Measurements from ENCODE around the gene CFB. TPM values are rescaled to one million over a fixed set of nuclear protein-coding genes. Genes with fewer than 3 reads are reported as not detected.
A peak's percentile ranks its signal among the peaks of the same experiment; 100 is the strongest.

CFB gene
- total and polyA plus RNA-seq, 2 of the 4 experiments (the other 2 are of a cell fraction), result 1.8 to 6.1 TPM

GRCh38 chr6:31971279-31971992 lies 25.5 kb downstream of the CFB start:
- H3K23ac ChIP-seq (ENCODE audit: low read depth, low read length), result peak overlapping the region; percentile 80
- H2BK5ac ChIP-seq (ENCODE audit: low read depth, low read length, poor library complexity, severe bottlenecking), result peak overlapping the region; percentile 77
- H2BK120ac ChIP-seq (ENCODE audit: low read depth, low read length), result peak overlapping the region; percentile 79
- peak overlapping the region; percentile 98 to 99 for H4K8ac ChIP-seq (ENCODE audit: low read depth in 2 of 2, low read length in 2 of 2)
- POLR2A ChIA-PET (ENCODE audit: unreplicated experiment), result interaction anchor here (0.7 to 1.8 kb wide), 3 partner anchors 12 to 70 kb away, joined by 3 to 10 read pairs (median 3); partner anchors contain the start of genes NELFE, SKIC2 and ZBTB12
- peak overlapping the region; percentile 60 for H3K4me3 ChIP-seq (ENCODE audit: insufficient read depth, low read depth, low read length)
- H4K20me1 ChIP-seq (ENCODE audit: insufficient read depth, low read length), result no peaks in the 10 kb centered on the region
- in situ Hi-C loops (cut with MboI; ENCODE audit: low sequenced_read_pairs), result loop anchor here (10.0 kb wide), 2 partner anchors 143 to 203 kb away; partner anchors contain the start of genes AGPAT1 and RNF5
- dilution Hi-C loops (cut with HindIII; ENCODE audit: low sequenced_read_pairs, unreplicated experiment), result no loop called here
- peaks cover 39% of the 10 kb centered on the region for H3K36me3 ChIP-seq (ENCODE audit: control insufficient read depth, insufficient read depth, low read length)
- H2AK9ac ChIP-seq (replicated peaks; ENCODE audit: low read depth, low read length, poor library complexity), result peak overlapping the region; percentile 85
- peak overlapping the region; percentile 61 for H3K4me2 ChIP-seq (ENCODE audit: low read depth, low read length)
- no peaks in the 10 kb centered on the region for H3K27me3 ChIP-seq (ENCODE audit: control insufficient read depth, insufficient read depth, low read length)
- H3K79me1 ChIP-seq (ENCODE audit: low read depth in 1 of 2, low read length in 2 of 2), result peaks cover 19 to 52% of the 10 kb centered on the region in 2 experiments
- intact Hi-C loops (cut with micrococcal nuclease), result no loop called here
- CTCF ChIA-PET, result no interaction called here
- peak overlapping the region; percentile 4 for H3K18ac ChIP-seq (ENCODE audit: low read depth, low read length)
- peak overlapping the region; percentile 93 for H3K4ac ChIP-seq (ENCODE audit: low read depth, low read length)
- no peak for DNase-seq
- H4K5ac ChIP-seq (ENCODE audit: low read depth, low read length), result peak overlapping the region; percentile 67
- ATAC-seq (ENCODE audit: low read depth), result no peak; the same call in none of the 2 replicates
- H2BK20ac ChIP-seq (ENCODE audit: low read depth, low read length), result peak overlapping the region; percentile 3; the same call in 1 of the 2 replicates
- peak overlapping the region; percentile 93 for H3K27ac ChIP-seq (ENCODE audit: insufficient read depth, low read length)
- TF ChIP-seq RAD21 (IDR thresholded peaks at IDR 0.05; ENCODE audit: low read length) (no peak), SMC3 (IDR thresholded peaks at IDR 0.05; ENCODE audit: low read depth, low read length) (no peak), MAZ (IDR thresholded peaks at IDR 0.05; ENCODE audit: borderline replicate concordance, low read depth, low read length) (no peak), POLR2A (IDR thresholded peaks at IDR 0.05; ENCODE audit: low read depth, low read length) (peak; percentile 59; the same call in 1 of the 2 replicates), RCOR1 (IDR thresholded peaks at IDR 0.05; ENCODE audit: insufficient replicate concordance, low read length) (peak; percentile 55)
- peak overlapping the region; percentile 98 for H2AFZ ChIP-seq (replicated peaks; ENCODE audit: low read length, poor library complexity)
- H3K9me1 ChIP-seq (ENCODE audit: insufficient read depth, low read length), result peaks cover 6% of the 10 kb centered on the region; the same call in 1 of the 2 replicates
- H3K4me1 ChIP-seq (ENCODE audit: control insufficient read depth, insufficient read depth, low read length), result peaks cover 11% of the 10 kb centered on the region
- H3K14ac ChIP-seq (replicated peaks; ENCODE audit: low read depth, low read length), result peak overlapping the region; percentile 74
- 54% methylated on average over 12 of the region's 29 CpGs; no CpG with 5 or more reads in 1 of the 2 experiments for WGBS, 2 experiments (ENCODE audit: extremely low coverage in 2 of 2, insufficient read length in 1 of 2)
- H2BK15ac ChIP-seq (ENCODE audit: low read depth, low read length), result peak overlapping the region; percentile 13; the same call in 2 of the 3 replicates
- peak overlapping the region; percentile 90 for H3K9ac ChIP-seq (ENCODE audit: low read depth, low read length)
- H4K91ac ChIP-seq (ENCODE audit: insufficient read depth, low read depth, low read length), result peak overlapping the region; percentile 97
- H3K9me3 ChIP-seq (ENCODE audit: control insufficient read depth, insufficient read depth, low read length), result no peaks in the 10 kb centered on the region
- peak overlapping the region; percentile 66 for H2AK5ac ChIP-seq (ENCODE audit: low read depth, low read length)
- TSS peak; percentile 76 for BruUV-seq (replicated peaks)
- H3K56ac ChIP-seq (ENCODE audit: extremely low read depth, insufficient read depth, low read length), result peak overlapping the region; percentile 83

Data from IMR-90 (cell line).